Activated CD4-positive, CD25-positive, alpha-beta regulatory T cell treated with anti-CD3 and anti-CD28 coated beads, Interleukin-2, amount 50 U/mL, for 16 hours (primary cell): ENCODE data around the gene CUL2.
"Not testable (repeated sequence)": the region's sequence is repeated elsewhere in the genome, so short reads cannot be mapped to it uniquely, and the experiment has no call there.

Experiments
- DNase-seq: peaks from one replicate; pipeline ENCODE4 v3.0.0-alpha.2; 2020; ENCODE audit warnings: low read depth, low spot score

Gene CUL2

GRCh38 chr10:34979938-34980337, 110.2 kb downstream of the CUL2 start:
- DNase-seq = no peak

- no peak for DNase-seq
These were observed 112.1 kb downstream of the CUL2 start for GRCh38 chr10:34978080-34978479.

GRCh38 chr10:34976380-34976910, 113.7 kb downstream of the CUL2 start:
- DNase-seq = not testable (repeated sequence)

GRCh38 chr10:34974364-34975065, 115.6 kb downstream of the CUL2 start:
- DNase-seq = not testable (repeated sequence)

- DNase-seq = not testable (repeated sequence)
These were observed 116.4 kb downstream of the CUL2 start for GRCh38 chr10:34973757-34974156.

- not testable (repeated sequence) for DNase-seq
These were observed 117.0 kb downstream of the CUL2 start for GRCh38 chr10:34973121-34973520.

- not testable (repeated sequence) for DNase-seq
These were observed 117.5 kb downstream of the CUL2 start for GRCh38 chr10:34972591-34972990.

GRCh38 chr10:34971606-34972334, 118.4 kb downstream of the CUL2 start:
- DNase-seq = not testable (repeated sequence)

GRCh38 chr10:34969171-34969570, 121.0 kb downstream of the CUL2 start:
- no peak for DNase-seq

GRCh38 chr10:34967335-34967880, 122.7 kb downstream of the CUL2 start:
- DNase-seq = no peak

GRCh38 chr10:34966451-34966850, 123.7 kb downstream of the CUL2 start:
- no peak for DNase-seq

GRCh38 chr10:34966040-34966439, 124.1 kb downstream of the CUL2 start:
- DNase-seq = no peak

- no peak for DNase-seq
These were observed 125.9 kb downstream of the CUL2 start for GRCh38 chr10:34964166-34964800.

GRCh38 chr10:34962866-34963265, 127.3 kb downstream of the CUL2 start:
- no peak for DNase-seq

GRCh38 chr10:34960983-34961382, 129.2 kb downstream of the CUL2 start:
- no peak for DNase-seq

- no peak for DNase-seq
These were observed 130.4 kb downstream of the CUL2 start for GRCh38 chr10:34959786-34960185.

- DNase-seq = no peak
These were observed 130.8 kb downstream of the CUL2 start for GRCh38 chr10:34959321-34959720.
